K562 (cell line): Measurements from ENCODE around the gene USP1.

Source experiments
- CTCF ChIP-seq, 3 experiments: IDR thresholded peaks in 2 of 3; conservative IDR thresholded peaks in 1 of 3; 2 replicates each; pipeline ENCODE4 v1.5.1; 2011 to 2012; ENCODE audit warnings: low read length in 3 of 3, mild to moderate bottlenecking in 3 of 3, control low read depth in 2 of 3, improper control_type of control experiment in 1 of 3, inconsistent platforms in 1 of 3, low read depth in 1 of 3, mixed read lengths in 1 of 3, moderate library complexity in 1 of 3; ENCODE audit not compliant: insufficient read depth in 2 of 3
- EZH2 ChIP-seq: IDR thresholded peaks from 2 replicates; pipeline ENCODE4 v1.6.1; 2012; ENCODE audit warnings: low read depth, mild to moderate bottlenecking, inconsistent platforms, low read length, borderline replicate concordance
- FOXJ2 ChIP-seq: fragments of 200-800 bp; sonication (Bioruptor generic); IDR thresholded peaks from 2 replicates; pipeline ENCODE4 v1.6.1; 2016; ENCODE audit warnings: missing genetic modification characterization, missing compliant biosample characterization
- POLR2A ChIP-seq: fragments of 450-650 bp; conservative IDR thresholded peaks from 2 replicates; pipeline ENCODE4 v1.6.1; 2016
- USF1 ChIP-seq: sonication (generic); formaldehyde crosslinking; IDR thresholded peaks from 2 replicates; pipeline ENCODE4 v1.9.0; 2022; ENCODE audit warnings: mild to moderate bottlenecking, missing genetic modification reagents
- ZFP36 ChIP-seq: fragments of 150-350 bp; IDR thresholded peaks from 2 replicates; pipeline ENCODE4 v1.6.1; 2018; ENCODE audit warnings: low read length, low read depth; ENCODE audit not compliant: partially characterized antibody

- no peak for TF ChIP-seq USF1 (CRISPR knock-in tag)
- no peak for TF ChIP-seq POLR2A
- TF ChIP-seq ZFP36, result no peak
- TF ChIP-seq CTCF (IDR thresholded peaks at IDR 0.05 in 2 of 3, conservative IDR thresholded peaks at IDR 0.05 in 1 of 3; ENCODE audit: insufficient read depth in 2 of 3, low read depth in 1 of 3, low read length in 3 of 3), result no peak
- no peak for TF ChIP-seq EZH2
- TF ChIP-seq FOXJ2 (tag), result no peak
Observed at GRCh38 chr1:62397301-62397700, 39.5 kb upstream of the USP1 start.
